MV-4-11 (cell line): ENCODE results near the gene GPI.
"Not testable (repeated sequence)": the region's sequence is repeated elsewhere in the genome, so short reads cannot be mapped to it uniquely, and the experiment has no call there.

Experiments
- DNase-seq: peaks from one replicate; lab custom pipeline; 2025; lab: John Stamatoyannopoulos, UW

GPI gene

DNA sequence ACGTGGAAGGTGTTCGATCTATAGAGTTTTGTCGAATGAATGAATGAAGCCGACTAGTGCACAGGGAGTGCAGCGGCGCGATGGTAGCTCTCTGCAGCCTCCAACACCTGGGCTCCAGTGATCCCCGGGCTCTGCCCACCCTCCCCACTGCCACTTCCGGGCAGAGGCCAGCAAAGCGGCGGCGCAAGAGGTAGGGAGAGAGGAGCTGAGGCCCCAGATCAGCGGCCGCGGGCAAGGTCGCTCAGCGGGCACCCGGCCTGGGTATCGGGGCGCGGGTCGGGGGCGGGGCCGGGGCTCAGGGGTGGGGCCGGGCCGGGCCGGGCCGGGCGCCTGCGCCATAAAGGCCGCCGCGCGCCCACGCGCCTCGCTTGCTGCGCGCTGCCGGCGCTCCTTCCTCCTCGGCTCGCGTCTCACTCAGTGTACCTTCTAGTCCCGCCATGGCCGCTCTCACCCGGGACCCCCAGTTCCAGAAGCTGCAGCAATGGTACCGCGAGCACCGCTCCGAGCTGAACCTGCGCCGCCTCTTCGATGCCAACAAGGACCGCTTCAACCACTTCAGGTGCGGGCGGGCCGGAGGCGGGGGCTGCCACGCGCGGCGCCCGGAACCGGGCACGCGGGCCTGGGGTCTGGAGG is at the start of gene GPI:
Gene GPI (plus strand): TSS at position 367 of the 633 bp plus-strand sequence. CDS start 71 bp downstream, at position 438.
- DNase-seq, result peak; percentile 56

DNA sequence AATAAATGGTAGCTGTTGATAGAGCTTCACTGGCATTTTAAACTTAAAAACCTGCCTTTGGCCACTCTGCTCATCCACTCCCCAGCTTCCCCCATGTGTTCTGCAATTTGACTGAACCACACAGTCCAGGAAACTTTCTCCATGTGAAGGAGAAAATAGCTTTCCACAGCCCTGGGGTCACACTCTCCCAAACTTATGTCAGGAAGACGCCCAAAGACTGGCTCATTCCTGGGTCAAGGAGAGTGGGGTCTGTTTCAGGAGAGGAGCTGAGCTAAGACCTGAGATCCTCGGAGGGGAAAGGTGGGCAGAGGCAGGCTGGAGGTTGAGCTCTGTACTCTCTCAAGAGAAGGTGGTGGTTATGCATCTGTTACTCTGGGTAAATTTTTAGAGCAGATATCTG is 48.7 kb upstream of the GPI start:
- DNase-seq, result no peak

DNA sequence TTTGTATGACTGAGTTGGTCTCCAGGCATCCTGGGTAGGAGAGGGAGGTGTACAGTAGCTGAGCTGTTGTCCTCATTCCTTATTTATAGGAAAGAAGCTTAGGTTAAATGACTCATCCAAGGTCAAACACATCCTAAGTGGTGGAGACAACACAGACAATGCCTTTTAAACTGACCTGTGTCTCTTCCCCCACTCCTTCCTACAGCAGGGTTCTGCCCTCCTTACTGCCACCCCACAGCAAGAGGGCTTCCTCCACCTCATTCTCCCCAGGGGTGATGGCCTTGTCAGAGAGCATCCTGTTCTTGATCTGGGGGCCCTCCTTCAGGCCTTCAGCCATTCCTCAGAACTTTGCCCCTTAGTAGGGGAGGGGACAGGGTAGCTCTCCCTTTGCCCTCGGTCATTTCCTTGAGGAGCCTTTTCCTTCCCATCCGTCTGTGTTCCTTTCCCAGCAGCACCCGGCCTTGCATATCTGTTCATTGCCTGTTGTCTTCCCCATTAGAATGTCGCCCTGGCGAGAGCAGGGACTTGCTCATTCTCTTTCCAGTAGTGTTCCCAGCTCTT is 48.2 kb upstream of the GPI start:
- DNase-seq, result no peak

DNA sequence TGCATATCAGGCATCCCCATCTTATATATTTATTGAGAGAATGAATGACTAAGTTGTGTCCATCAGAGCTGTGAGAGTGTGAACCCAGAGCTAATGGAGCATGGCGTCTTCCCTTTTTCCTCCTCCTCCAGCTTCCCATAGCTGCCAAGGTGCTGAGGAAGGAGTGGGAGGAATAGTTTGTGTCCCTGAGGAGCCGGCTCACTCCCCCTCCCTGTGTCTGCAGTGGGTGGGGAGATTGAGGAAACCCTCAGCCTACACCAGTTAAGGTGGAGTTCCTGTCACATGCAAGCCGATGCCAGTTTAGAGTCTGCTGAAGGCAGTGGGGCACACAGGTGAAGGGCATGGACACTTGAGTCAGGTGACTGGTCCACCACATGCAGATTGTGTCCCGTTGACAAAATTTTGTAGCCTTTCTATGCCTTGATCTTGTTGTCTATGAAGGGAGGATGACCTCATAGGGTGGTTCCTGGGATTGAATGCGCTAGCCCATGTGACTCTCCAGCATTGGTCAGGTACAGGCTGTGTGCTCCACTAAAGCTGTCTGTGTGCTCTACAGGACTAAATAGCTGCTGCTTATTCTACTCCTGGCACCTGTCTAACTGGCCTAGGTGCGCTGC is 47.6 kb upstream of the GPI start:
- DNase-seq, result no peak

DNA sequence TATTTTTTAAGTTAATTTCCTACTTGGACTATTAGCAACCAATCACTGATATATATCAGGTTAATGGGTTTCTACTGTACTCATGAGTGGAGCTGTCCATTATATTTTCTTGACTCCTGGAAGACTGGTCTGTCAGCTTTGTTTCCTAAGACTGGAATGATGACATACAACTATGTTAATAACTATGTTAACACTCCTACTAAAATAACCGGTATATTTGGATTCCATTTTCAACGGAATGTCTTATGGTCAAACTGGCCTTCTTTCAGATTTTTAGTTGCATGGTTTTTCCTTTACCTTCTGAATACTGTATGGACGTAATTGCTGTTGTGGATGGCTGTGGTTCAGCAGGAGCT is 45.8 kb upstream of the GPI start:
- no peak for DNase-seq

DNA sequence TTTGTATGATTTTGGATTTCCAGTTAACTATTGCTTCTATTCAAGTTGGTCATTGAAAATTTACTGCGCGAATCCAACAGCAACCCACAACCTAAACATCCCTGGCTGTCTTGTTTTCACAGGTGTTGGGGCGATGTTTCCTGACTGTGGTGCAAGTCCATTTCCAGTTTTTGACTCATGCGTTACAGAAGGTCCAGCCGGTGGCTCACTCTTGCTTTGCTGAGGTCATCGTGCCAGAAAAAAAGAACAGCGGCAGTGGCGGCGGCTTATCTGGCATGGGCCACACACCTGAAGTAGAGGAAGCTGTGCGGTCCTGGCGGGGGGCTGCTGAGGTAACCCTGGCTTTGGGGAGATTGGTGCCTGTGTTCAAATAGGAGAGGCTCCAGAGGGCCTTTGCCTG is 45.2 kb upstream of the GPI start:
- no peak for DNase-seq

DNA sequence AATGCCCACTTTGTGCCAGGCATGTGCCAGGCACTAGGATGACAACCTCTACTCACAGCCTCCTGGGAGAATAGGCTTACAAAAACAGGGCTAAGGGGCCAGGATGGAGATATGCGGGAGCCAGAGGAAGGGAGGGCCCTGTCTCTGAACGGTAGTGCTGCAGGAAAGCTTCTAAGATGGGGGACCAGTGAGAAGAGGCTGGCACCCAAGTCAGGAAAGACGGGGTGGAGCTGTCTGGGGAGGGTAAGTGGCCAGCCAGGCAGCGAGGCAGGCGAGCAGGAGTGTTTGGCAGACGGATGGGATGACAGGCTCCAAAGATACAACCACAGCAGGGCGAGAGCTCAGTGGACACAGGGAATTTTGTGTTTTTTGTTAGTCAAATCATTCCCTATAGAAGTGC is 44.7 kb upstream of the GPI start:
- no peak for DNase-seq

DNA sequence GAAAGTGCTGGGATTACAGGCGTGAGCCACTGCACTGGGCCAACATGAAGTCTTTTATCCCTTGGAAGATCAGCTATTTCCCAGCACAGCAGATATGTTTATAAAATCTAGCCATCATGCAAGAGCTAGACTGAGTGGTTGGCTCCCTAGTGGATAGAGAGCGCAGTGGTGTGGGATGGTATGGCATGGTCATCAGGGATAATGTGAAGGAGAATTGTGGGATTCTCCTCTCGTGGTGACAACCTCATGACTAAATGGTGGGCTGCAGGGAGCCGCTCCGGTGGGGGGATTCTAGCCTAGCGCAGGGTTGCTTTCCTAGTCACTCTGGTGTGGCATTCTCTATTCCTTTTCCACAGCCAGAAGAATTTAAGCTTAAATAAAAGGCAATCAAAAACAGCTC is 43.3 kb upstream of the GPI start:
- no peak for DNase-seq

DNA sequence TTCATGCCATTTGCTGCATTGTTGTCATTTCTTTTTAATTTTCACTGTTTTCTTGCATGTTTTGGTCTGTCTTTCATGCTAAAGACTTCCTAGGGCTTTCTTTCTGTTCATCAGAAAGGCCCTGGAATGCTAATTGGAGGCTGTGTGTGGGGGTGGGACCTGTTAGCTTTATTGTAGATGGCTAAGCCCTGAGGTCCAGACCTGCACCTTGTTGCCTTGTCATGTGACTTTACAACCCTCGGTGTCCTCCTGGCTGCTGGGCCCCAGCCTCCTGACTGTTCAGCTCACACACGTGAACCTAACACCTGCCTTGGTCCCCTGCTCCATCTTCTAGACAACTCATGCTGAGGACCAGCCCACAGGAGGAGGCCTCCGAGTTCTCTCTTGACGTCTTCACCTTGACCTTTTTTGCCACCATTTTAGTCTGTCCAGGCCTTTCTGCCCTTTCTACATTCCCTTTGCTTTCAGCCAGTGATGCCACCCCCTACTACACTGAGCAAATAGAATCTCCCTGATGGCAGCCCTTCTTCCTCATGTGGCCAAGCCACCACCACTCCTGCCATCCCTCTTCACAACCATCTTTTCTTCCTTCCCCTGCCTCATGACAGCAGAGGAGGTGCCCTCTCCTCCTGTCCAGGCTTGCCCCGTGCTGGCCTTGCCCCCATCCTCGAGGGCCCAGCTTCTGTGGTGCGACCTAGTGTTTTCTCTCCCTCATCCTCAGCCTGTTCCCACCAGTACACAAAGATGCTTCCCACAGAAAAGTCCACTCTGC is 41.4 kb upstream of the GPI start:
- no peak for DNase-seq

DNA sequence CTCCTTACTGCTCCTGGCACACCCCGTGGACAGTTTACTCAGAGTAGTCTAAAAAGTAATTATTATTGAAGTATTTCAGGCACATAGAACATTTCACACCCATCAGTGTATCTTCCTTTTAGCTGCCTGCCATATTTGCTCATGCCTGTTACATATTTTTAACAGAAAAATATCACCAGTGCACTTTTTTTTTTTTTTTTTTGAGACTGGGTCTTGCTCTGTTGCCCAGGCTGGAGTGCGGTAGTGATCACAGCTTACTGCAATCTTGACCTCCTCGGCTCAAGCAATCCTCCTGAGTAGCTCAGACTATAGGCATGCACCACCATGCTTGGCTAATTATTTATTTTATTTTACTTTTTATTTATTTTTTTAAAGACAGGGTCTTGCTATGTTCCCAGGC is 40.7 kb upstream of the GPI start:
- no peak for DNase-seq

DNA sequence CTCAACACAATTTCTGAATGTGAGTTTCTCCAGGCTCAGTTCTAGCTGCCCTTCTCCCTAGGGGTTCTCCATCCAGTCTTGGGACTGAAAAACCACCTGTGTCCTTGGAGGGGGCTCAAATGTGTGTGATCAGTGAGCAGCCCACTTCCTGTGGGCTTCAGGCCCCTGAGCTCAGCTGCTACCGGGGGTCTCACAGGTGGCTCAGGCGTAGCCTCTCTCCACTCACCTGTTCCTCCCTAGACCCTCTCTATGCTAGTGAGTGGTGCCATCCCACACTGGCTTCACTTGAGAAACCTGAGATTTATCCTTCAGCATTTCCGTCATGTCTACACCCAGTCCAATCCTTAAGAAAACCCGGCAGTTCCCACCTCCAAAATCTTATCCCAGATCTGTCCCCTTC is 39.8 kb upstream of the GPI start:
- no peak for DNase-seq

DNA sequence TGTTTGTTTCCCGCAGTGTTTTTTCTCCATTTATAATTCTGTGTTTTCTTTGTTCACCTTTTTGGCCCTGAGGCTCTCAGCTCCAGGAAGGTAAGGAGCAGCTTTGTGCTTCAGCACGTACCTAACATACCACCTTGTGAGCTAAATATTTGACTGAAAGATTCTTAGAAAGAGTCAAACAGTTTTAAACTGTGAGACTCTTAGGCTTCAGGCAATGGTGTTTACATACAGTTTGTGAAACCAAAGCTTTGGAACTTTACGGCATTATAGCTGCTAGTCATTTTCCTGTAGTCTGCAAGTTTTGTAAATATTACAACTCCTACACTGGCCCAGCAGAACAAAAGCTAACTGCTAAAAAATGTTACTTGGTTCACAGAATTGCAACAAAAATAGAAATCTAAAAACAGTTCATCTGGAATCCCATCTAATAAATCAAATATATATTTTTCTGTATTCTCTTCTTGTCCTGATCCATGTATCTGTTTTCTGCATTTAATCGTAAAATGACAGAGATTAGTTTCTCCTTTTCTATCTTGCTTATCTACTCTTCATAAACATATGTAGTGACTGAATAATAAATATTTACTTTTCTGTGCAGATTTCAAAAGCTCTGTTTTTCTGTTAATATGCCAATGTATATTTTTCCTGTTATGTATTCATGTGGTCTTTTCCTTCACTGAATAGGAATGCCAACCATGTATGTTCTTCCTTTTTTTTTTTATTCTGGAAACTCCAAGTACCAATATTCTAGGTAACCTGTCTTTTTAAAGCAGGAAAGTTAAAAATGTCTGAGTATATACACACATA is 38.8 kb upstream of the GPI start:
- DNase-seq, result no peak

DNA sequence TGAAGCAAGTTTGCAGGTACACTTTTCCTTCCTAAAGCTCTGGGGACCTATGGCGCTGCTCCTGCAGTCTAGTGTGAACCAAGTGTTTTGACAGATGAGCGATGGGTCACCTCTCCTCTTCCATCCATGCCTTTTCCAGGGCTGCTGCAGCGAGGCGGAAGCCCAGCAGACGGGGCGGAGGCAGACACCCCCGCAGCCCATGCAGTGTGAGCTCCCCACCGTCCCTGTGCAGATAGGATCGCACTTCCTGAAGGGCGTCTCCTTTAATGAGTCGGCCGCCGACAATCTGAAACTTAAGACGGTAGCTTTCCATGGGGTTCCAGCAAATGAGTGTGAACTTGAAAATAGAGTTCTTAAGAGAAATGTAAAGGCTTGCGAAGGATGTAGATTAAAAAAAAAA is 37.1 kb upstream of the GPI start:
- DNase-seq, result no peak

DNA sequence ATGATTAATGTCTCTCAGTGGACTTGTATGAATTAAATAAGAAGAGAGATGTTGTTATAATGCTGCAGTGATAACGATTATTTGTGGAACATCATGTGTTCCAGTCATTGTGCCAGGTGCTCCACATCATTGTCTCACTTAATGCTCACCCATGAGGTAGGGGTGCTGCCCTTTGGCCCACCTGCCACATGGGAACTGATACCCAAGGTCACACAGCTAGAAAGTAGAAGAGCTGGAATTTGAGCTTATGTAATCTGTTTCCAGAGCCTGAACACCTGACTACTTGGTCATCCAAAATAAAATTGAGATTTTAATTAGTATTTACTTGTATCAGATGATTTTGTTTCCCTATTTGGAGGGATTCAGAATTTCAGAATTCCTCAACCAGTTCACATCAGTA is 36.0 kb upstream of the GPI start:
- DNase-seq, result no peak

DNA sequence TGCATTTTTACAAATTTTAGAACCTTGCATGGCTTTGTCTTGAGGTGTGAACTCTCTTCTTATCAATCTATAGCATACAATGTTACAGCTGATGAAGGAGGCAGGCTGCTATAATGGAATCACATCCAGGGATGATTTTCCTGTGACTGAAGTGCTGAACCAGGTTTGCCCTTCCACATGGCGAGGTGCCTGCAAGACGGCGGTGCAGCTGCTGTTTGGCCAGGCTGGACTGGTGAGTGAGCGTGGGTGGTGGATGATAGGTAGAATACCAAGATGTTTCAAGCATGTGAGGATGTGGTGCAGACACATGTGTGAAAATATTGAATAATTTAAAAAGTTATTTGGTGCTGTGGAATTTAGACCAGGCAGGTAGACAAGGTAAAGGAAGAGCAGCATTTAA is 34.9 kb upstream of the GPI start:
- DNase-seq, result no peak

DNA sequence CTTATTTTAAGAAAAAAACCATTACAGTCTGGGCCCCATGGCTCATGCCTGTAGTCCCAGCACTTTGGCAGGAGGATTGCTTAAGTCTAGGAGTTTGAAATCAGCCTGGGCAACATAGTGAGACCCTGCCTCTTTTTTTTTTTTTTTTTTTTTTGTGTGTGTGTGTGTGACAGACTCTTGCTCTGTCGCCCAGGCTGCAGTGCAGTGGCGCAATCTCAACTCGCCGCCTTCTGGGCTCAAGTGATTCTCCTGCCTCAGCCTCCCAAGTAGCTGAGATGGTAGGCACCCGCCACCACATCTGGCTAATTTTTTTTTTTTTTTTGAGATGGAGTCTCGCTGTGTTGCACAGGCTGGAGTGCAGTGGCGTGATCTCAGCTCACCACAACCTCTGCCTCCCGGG is 34.4 kb upstream of the GPI start:
- DNase-seq, result not testable (repeated sequence)

DNA sequence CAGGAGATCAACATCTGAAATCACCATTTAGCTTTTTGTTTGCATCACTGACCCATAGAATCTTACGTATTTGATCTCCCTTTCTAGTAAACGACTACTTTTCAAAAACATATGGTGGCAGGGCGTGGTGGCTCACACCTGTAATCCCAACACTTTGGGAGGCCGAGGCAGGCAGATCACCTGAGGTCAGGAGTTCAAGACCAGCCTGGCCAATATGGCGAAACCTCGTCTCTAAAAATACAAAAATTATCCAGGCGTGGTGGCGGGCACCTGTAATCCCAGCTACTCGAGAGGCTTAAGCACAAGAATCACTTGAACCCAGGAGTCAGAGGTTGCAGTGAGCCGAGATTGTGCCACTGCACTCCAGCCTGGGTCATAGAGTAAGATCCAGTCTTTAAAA is 33.4 kb upstream of the GPI start:
- not testable (repeated sequence) for DNase-seq

DNA sequence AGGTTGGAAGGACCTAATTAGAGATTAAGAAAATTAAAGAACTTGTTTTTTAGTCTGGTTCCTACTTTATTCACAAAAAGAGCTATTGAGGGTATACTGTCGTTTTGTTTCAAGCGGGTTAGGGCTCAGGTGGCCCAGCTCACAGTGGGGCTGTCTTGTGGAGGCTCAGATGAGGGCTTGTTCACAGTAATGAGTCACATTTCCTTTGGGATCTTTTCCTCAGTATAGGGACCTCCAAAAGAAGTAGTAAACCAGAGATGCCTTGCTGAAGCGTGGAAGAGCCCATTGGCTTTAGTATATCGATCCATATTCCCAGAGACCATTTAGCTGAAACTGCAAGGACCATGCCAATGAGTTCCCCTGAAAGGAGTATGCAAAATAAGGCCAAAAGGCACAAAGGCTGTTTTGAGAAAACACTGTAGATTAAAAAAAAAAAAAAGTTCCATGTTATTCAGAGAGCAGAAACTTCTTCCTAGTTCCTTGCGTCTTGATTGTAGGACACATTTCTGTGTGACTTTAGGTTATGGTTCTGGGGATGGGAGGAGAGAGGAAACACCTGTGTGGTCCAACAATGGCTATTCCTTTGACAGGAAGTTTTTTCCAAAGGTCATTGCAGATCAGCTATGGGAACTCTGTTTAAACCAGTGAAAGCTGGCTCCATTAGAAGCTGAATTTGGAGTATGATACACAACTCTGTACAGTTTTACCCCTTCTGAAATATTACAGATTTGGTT is 32.8 kb upstream of the GPI start:
- DNase-seq, result no peak

DNA sequence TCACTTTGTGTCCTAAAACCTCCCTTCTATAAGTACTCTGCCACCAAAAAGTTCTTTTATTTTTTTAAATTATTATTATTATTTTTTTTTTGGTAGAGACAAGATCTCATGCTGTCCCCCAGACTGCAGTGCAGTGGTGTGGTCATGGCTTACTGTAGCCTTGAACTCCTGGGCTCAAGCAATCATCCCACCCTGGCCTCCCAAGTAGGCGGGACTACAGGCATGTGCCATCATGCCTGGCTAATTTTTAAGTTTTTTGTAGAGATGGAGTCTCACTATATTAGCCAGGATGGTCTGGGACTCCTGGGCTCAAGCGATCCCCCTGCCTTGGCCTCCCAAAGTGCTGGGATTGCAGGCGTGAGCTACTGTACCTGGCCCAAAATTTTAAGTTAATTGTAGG is 29.1 kb upstream of the GPI start:
- no peak for DNase-seq

DNA sequence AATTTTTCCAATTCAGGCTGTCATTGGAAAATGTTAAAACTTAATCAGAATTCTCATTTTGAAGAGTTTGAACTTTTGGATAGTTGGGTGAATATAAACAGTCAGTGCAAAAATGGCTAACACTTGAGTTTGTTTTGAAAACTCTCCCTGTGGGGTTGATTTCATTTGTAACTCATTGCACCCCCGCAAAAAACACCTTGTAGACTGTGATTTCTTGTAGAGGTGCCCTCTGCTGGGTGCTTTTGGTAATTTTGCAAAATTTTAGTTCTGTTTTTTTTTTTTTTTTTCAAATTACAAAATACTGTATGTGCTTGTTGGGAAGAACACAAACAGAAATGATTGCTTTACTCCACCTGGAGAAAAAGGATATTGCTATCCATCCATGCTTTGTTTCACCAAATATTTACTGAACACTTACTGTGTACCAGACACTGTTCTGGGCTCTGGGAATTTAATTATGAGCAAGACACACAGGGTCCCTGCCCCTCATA is 28.2 kb upstream of the GPI start:
- DNase-seq, result peak; percentile 29

DNA sequence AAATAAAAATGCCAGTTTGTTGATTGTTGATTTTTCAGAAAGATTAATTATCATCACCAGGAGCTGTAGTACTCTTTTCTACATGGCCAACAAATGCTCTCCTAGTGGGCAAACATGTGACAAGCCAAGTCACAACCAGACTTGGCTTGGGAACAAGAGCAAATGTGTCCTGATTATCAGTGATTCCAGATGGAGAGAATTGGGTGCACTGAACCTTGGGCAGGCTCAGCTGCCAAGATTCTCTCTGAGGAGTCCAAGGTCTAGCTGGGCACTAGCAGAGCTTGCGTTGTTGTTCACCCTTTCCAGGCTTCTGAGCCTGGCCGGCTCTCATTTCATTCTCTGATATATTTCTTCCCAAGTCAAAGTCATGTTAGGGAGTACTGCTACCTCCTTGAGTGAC is 27.3 kb upstream of the GPI start:
- no peak for DNase-seq
